Ishikawa (cell line): Measurements from ENCODE around the gene SMIM7.

Experiments
- CEBPB ChIP-seq: IDR thresholded peaks from 2 replicates; pipeline ENCODE4 v1.6.1; 2012
- CREB1 ChIP-seq: IDR thresholded peaks from 2 replicates; pipeline ENCODE4 v1.6.1; 2012; ENCODE audit warnings: low read depth
- EGR1 ChIP-seq: IDR thresholded peaks from 2 replicates; pipeline ENCODE4 v1.6.1; 2012
- EP300 ChIP-seq: IDR thresholded peaks from 2 replicates; pipeline ENCODE4 v1.6.1; 2012; ENCODE audit warnings: borderline replicate concordance
- FOXM1 ChIP-seq: IDR thresholded peaks from 2 replicates; pipeline ENCODE4 v1.6.1; 2012; ENCODE audit warnings: low read depth, borderline replicate concordance
- MAX ChIP-seq: IDR thresholded peaks from 2 replicates; pipeline ENCODE4 v1.6.1; 2012
- NFIC ChIP-seq: IDR thresholded peaks from 2 replicates; pipeline ENCODE4 v1.6.1; 2012
- RAD21 ChIP-seq: IDR thresholded peaks from 2 replicates; pipeline ENCODE4 v1.6.1; 2012; ENCODE audit warnings: low read depth
- REST ChIP-seq: IDR thresholded peaks from 2 replicates; pipeline ENCODE4 v1.6.1; 2012; ENCODE audit warnings: low read depth, mild to moderate bottlenecking
- TAF1 ChIP-seq: IDR thresholded peaks from 2 replicates; pipeline ENCODE4 v1.6.1; 2012; ENCODE audit warnings: low read depth, mild to moderate bottlenecking
- TCF12 ChIP-seq: IDR thresholded peaks from 2 replicates; pipeline ENCODE4 v1.6.1; 2012; ENCODE audit warnings: low read depth
- TEAD4 ChIP-seq: IDR thresholded peaks from 2 replicates; pipeline ENCODE4 v1.6.1; 2012
- USF1 ChIP-seq: IDR thresholded peaks from 2 replicates; pipeline ENCODE4 v1.6.1; 2012
- YY1 ChIP-seq: IDR thresholded peaks from 2 replicates; pipeline ENCODE4 v1.6.1; 2012; ENCODE audit warnings: low read depth
- ZBTB7A ChIP-seq: IDR thresholded peaks from 2 replicates; pipeline ENCODE4 v1.6.1; 2012; ENCODE audit warnings: low read depth

Gene SMIM7

GRCh38 chr19:16625163-16625958 is 34.6 kb downstream of the SMIM7 start:
- no peak for TF ChIP-seq YY1
- TF ChIP-seq MAX, result no peak
- TF ChIP-seq CEBPB, result no peak
- TF ChIP-seq FOXM1, result no peak
- TF ChIP-seq TEAD4, result no peak
- no peak for TF ChIP-seq TAF1
- TF ChIP-seq RAD21, result no peak
- no peak for TF ChIP-seq REST
- TF ChIP-seq NFIC, result no peak
- no peak for TF ChIP-seq ZBTB7A
- no peak for TF ChIP-seq TCF12
- TF ChIP-seq CREB1, result no peak
- no peak for TF ChIP-seq EGR1
- no peak for TF ChIP-seq USF1

GRCh38 chr19:16624236-16624635 is 35.7 kb downstream of the SMIM7 start:
- TF ChIP-seq FOXM1 (no peak), EP300 (no peak), TAF1 (no peak), TCF12 (no peak), TEAD4 (no peak), EGR1 (no peak), MAX (no peak), RAD21 (no peak), REST (no peak), NFIC (no peak), CREB1 (no peak), YY1 (no peak), CEBPB (no peak), USF1 (no peak)

GRCh38 chr19:16623576-16623975 is 36.4 kb downstream of the SMIM7 start:
- TF ChIP-seq CREB1 (no peak), CEBPB (no peak), YY1 (no peak)

- no peak for TF ChIP-seq TEAD4
- TF ChIP-seq RAD21, result no peak
- TF ChIP-seq FOXM1, result no peak
- no peak for TF ChIP-seq NFIC
- no peak for TF ChIP-seq TAF1
- no peak for TF ChIP-seq CEBPB
- TF ChIP-seq YY1, result no peak
- no peak for TF ChIP-seq TCF12
- no peak for TF ChIP-seq CREB1
Observed at GRCh38 chr19:16623066-16623465, 36.9 kb downstream of the SMIM7 start.

GRCh38 chr19:16621165-16621800 is 38.7 kb downstream of the SMIM7 start:
- no peak for TF ChIP-seq EP300
- no peak for TF ChIP-seq EGR1
- no peak for TF ChIP-seq NFIC
- no peak for TF ChIP-seq TAF1
- no peak for TF ChIP-seq ZBTB7A
- no peak for TF ChIP-seq REST
- TF ChIP-seq TEAD4, result no peak
- no peak for TF ChIP-seq CEBPB
- TF ChIP-seq RAD21, result no peak
- TF ChIP-seq USF1, result no peak
- no peak for TF ChIP-seq TCF12
- no peak for TF ChIP-seq MAX
